SJCRH30 (cell line): Measurements from ENCODE around the gene ATF7. TPM values are rescaled to one million over a fixed set of nuclear protein-coding genes. Genes with fewer than 3 reads are reported as not detected.

Experiments used
- DNase-seq, 2 experiments: peaks; one replicate each; pipeline ENCODE4 v3.0.0-alpha.2; 2015 to 2020
- H3K27ac ChIP-seq: fragments of 250-450 bp; sonication (Bioruptor Pico); 2 replicates; pipeline ENCODE4 v1.5.1; 2020; ENCODE audit warnings: mild to moderate bottlenecking, moderate library complexity
- H3K27me3 ChIP-seq: fragments of 250-450 bp; sonication (Bioruptor Pico); 2 replicates; pipeline ENCODE4 v1.5.1; 2020; ENCODE audit warnings: mild to moderate bottlenecking, moderate library complexity
- H3K36me3 ChIP-seq: fragments of 250-450 bp; sonication (Bioruptor Pico); 2 replicates; pipeline ENCODE4 v1.5.1; 2020; ENCODE audit warnings: mild to moderate bottlenecking, moderate library complexity
- H3K4me1 ChIP-seq: fragments of 250-450 bp; sonication (Bioruptor Pico); 2 replicates; pipeline ENCODE4 v1.5.1; 2020; ENCODE audit warnings: mild to moderate bottlenecking, moderate library complexity
- H3K4me3 ChIP-seq: fragments of 250-450 bp; sonication (Bioruptor Pico); 2 replicates; pipeline ENCODE4 v1.5.1; 2020; ENCODE audit warnings: mild to moderate bottlenecking, moderate library complexity
- H3K9me3 ChIP-seq: fragments of 250-450 bp; sonication (Bioruptor Pico); replicated peaks from 2 replicates; pipeline ENCODE4 v1.5.1; 2020; ENCODE audit warnings: mild to moderate bottlenecking, moderate library complexity
- total RNA-seq: library from RNA; depleted of rRNA; stranded (reverse); fragments of >200 nt; shearing (Covaris generic); gene quantifications from 2 replicates; pipeline ENCODE4 v1.2.3, GENCODE V29; 2014

ATF7 gene
- total RNA-seq, 1 experiment from 2014 or later = 13.3 TPM

DNA sequence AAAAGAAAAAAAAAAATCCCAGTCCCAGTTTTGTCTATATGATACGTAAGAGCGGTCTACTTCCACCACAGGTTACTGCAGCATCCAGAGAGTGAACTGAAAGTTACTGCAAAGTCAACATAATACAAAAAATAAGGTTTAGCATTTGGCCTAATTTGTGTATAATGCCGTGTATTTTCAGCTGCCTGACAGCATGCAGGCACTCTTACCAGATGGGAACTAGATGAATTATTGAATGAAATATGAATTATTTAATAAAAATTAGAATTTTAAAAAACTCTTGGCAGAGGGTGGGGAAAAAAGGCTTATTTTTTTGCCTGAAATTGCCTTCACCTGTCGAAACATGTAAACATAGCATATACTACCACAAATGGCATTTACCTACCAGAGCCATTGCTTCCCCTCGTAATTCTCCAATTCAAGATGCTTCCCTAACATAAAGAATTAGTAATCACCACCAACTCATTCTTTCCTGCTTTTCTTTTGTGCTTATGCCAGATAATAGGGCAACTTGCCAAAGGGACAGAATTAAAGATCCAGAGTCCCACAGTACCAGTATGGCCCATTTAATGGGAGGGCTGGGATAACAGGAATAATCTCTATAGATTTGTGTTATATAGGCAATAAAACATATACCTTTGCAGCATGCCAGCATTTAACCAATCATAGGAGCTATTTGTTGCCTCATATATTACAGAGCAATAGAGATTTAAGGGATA is 31.1 kb downstream of the ATF7 start:
- peaks cover 6% of the 10 kb centered on the region; the same call in 1 of the 2 replicates for H3K36me3 ChIP-seq
- no peak for DNase-seq
- H3K27me3 ChIP-seq = no peaks in the 10 kb centered on the region
- no peak overlapping the region for H3K27ac ChIP-seq
- peaks cover 5% of the 10 kb centered on the region for H3K4me1 ChIP-seq
- H3K9me3 ChIP-seq = no peaks in the 10 kb centered on the region
- no peak overlapping the region for H3K4me3 ChIP-seq

DNA sequence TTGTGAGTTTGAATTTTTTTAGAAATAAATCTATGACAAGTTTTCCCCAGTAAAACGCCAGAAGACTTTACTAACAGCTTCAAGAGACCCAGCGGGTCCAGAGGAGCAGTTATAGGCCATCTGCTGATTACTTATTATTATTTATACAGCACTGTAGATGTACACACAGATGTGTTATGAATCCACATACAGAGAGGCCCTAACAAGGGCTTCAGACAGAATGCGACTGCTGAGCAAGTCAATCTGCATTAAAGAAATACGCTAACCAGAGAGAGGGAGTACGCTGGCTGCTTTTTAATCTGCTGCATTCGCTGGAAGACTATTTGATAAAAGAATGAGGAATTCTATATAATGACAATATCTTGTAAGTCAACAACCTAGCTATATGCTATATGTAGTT is 32.5 kb downstream of the ATF7 start:
- Histone ChIP-seq H3K4me1 (peaks cover 5% of the 10 kb centered on the region), H3K9me3 (no peaks in the 10 kb centered on the region), H3K36me3 (no peaks in the 10 kb centered on the region)

DNA sequence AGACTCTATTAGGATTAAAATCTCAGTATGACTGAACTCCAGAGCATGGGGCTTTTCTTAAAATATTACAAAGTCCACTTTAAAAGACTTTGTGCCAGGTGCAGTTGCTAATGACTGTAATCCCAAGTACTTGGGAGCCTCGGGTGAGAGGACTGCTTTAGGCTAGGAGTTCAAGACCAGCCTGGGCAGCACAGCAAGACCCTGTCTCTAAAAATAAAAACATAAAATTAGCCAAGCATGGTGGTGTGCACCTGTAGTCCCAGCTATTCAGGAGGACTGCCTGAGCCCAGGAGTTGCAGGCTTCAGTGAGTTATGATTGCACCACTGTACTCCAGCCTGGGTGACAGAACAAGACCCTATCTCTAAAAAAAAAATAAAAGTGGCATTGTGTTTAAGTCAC is 33.2 kb downstream of the ATF7 start:
- Histone ChIP-seq H3K9me3 (no peaks in the 10 kb centered on the region), H3K36me3 (no peaks in the 10 kb centered on the region), H3K27me3 (no peaks in the 10 kb centered on the region), H3K27ac (no peak overlapping the region), H3K4me3 (no peak overlapping the region), H3K4me1 (peaks cover 5% of the 10 kb centered on the region)
- no peak for DNase-seq

More for the DNA sequence above, 32.5 kb downstream of the ATF7 start:
- no peak for DNase-seq
- H3K27ac ChIP-seq = no peak overlapping the region
- no peaks in the 10 kb centered on the region for H3K27me3 ChIP-seq
- no peak overlapping the region for H3K4me3 ChIP-seq

DNA sequence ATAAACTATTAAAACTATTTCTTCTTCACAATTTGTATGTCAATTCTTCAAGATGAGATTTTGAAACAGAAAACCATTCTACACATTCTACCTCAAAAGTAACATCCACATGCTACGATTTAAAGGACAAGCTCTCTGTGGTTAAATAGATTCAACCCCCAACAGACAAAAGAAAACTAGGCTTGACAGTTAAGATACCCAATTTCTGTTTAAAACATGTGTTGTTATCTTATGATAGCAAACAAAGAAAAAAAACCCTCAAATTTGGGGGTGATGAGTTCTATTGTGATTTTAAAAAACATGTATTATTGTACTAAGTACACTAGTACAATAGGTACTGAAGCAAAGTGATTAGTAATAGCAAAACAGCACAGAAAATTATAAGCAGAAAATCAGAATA is 33.8 kb downstream of the ATF7 start:
- Histone ChIP-seq H3K4me3 (no peak overlapping the region), H3K9me3 (no peaks in the 10 kb centered on the region), H3K4me1 (peaks cover 5% of the 10 kb centered on the region), H3K36me3 (no peaks in the 10 kb centered on the region), H3K27me3 (no peaks in the 10 kb centered on the region), H3K27ac (no peak overlapping the region)
- DNase-seq = no peak

DNA sequence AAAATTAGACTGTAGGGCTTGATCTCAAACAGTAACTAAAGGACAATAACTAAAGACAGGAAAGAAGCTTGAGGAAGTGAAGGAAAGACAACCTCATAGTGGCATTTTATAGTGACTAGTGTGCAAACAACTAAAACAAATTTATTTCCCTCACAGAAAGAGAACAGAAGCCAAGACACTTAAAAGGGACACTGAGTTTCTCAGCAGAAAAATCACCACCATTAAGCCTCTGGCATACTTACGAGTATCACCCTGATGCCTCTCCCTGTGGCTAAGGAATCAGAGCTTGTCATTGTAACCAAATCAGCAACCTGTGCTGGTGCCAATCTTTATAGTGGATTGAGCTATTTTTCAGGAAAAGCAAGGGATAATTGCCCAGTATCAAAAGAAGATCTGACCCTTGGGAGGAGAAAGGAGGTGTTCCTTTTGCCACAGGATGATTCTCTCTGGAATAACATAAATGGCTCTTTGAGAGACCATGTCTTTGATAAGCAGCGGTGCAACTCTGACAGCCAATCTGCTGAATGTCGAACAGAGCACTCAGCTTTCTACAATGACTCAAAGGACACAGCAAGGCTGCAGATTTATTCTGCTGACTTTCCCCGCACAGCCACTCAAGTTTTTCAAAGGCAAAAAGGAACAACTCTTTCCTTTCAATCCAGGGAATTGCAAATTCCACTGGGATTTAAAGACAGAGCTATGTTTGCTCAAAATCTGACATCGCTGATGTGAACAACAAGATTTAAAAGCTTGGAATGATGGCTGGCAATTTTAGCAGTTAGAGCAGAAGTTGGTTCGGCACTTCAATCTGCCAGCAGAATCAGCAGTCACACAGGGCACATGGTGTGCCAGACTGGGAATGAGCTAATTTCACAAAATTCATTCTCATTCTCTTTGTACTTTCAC is 34.6 kb downstream of the ATF7 start:
- H3K27me3 ChIP-seq = no peaks in the 10 kb centered on the region
- DNase-seq = no peak

DNA sequence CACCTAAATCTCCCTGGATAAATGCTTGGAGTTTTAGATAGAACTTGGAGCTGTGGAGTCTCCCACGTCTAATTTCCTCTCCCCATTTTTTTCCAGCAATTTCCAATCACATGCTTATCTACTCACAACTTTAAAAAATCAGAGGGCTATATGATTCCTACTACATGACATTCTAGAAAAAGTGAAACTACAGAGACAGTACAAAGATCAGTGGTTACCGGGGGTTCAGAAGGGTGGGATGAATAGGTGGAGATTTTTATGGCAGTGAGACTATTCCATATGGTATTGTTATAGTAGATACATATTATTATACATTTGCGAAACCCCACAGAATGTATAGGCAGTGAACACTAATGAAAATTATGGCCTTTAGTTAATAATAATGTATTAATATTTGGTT is 35.5 kb downstream of the ATF7 start:
- H3K27ac ChIP-seq = no peak overlapping the region
- no peak for DNase-seq
- H3K36me3 ChIP-seq = no peaks in the 10 kb centered on the region
- no peak overlapping the region for H3K4me3 ChIP-seq
- H3K9me3 ChIP-seq = no peaks in the 10 kb centered on the region
- H3K27me3 ChIP-seq = no peaks in the 10 kb centered on the region
- no peaks in the 10 kb centered on the region for H3K4me1 ChIP-seq

More for the DNA sequence above, 34.6 kb downstream of the ATF7 start:
- no peak overlapping the region for H3K27ac ChIP-seq
- H3K4me1 ChIP-seq = peaks cover 2% of the 10 kb centered on the region
- no peak overlapping the region for H3K4me3 ChIP-seq
- no peaks in the 10 kb centered on the region for H3K9me3 ChIP-seq
- no peaks in the 10 kb centered on the region for H3K36me3 ChIP-seq

DNA sequence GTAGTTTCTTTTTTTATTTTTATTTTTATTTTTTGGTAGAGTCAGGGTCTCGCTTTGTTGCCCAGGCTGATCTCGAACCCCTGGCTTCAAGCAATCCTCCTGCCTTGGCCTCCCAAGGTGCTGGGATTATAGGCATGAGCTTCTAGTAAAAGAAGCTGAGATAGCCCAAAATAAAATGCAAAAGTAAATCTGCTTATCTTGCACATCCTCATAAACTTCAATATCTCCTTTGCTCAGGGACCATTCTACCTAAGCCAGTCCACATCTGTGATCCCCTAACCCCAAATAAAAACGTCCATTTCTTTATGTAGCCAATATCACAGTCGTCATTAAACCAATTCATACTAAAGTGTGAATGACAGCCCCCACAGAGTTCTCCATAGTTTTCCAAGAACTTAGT is 36.3 kb downstream of the ATF7 start:
- no peak overlapping the region for H3K4me3 ChIP-seq
- no peaks in the 10 kb centered on the region for H3K27me3 ChIP-seq
- H3K27ac ChIP-seq = no peak overlapping the region
- no peaks in the 10 kb centered on the region for H3K9me3 ChIP-seq
- no peaks in the 10 kb centered on the region for H3K4me1 ChIP-seq
- no peak for DNase-seq
- H3K36me3 ChIP-seq = no peaks in the 10 kb centered on the region

DNA sequence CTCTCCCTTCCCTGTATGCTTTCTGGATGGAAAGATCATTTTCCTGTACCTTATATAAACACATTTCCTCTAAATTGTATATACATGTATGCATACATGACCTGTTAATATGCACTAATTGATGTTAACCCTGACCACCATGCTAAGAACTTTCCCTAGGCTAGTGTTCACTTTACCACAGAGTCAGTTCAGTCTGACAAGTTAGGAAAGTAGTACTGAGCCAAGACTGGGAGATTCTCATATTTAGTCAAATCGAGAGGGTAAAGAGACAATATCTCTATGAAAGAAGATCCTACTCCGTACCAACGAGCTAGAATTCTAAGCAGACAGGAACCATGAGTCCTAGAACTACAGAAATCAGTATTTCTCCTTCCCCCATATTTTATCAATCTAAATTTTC is 36.8 kb downstream of the ATF7 start:
- Histone ChIP-seq H3K27me3 (no peaks in the 10 kb centered on the region), H3K4me3 (no peak overlapping the region), H3K27ac (no peak overlapping the region), H3K9me3 (no peaks in the 10 kb centered on the region), H3K4me1 (no peaks in the 10 kb centered on the region), H3K36me3 (no peaks in the 10 kb centered on the region)
- DNase-seq = no peak

DNA sequence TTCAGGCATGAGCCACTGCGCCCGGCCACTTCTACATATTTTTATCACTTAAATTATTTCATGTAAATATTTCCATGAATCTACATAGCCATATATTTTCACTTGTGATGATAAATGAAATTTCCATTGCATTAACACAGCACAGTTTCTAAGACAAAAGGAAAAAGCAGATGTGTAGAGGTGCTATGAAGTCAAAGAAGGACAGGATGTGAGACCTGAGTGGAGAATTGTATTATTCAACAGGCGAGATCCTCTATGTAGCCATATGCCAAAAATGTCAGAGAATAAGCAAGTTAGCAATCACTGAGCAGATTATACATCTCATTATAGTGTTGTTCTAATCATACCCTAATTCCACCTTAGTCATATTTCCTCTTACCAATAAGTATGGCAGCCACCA is 38.1 kb downstream of the ATF7 start:
- DNase-seq = no peak
- Histone ChIP-seq H3K4me1 (no peaks in the 10 kb centered on the region), H3K36me3 (no peaks in the 10 kb centered on the region), H3K4me3 (no peak overlapping the region), H3K27ac (no peak overlapping the region), H3K9me3 (no peaks in the 10 kb centered on the region), H3K27me3 (no peaks in the 10 kb centered on the region)

DNA sequence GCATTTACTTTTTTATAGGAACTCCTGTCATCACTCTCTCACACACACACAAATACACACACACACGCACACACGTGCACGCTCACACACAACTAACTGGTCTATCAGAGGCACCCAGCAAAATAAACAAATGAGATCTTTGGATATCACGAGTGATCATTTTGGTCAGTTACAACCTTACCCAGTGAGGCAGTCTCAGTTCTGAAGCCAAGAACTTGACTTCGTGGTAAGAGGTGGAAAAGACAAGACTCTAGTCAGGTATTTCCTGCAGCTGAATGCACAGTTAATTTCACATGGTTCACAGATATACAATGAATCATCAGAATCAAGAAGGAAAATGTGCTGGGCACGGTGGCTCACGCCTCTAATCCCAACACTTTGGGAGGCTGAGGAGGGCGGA is 39.4 kb downstream of the ATF7 start:
- no peaks in the 10 kb centered on the region for H3K9me3 ChIP-seq
- H3K36me3 ChIP-seq = no peaks in the 10 kb centered on the region
- no peak for DNase-seq

DNA sequence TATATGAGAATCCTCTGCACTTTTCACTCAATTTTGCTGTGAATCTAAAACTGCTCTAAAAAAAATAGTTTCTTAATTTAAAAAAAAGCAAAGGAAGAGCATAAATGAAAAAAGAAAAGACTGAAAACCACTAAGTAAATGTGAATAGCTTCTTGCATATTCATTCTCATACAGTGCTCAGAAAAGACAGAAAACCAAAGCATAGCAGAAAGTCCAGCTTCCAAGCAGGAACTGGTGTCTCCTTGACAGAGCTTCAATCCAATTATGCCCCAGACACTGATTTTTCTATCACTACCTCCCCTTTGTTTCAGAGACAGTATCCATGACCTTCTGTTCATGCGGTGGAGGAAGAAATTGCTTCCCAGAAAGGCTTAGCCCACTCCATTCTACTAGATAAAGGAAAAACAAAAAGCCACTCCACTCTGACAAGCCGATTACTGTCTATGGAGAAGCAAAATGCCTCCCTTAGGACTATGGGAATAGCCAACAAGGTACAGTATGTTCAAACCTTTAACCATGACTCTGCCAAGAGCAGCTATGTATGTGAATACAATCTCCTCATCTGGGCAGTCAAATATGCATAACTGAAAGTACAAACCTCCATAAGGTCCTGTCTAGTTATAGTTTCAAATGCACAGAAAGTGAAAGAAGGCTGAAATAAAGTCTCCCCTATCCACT is 40.6 kb downstream of the ATF7 start:
- Histone ChIP-seq H3K27ac (no peak overlapping the region), H3K9me3 (no peaks in the 10 kb centered on the region), H3K27me3 (no peaks in the 10 kb centered on the region), H3K4me1 (no peaks in the 10 kb centered on the region), H3K36me3 (no peaks in the 10 kb centered on the region), H3K4me3 (no peak overlapping the region)
- no peak for DNase-seq

More for the DNA sequence above, 39.4 kb downstream of the ATF7 start:
- H3K27ac ChIP-seq = no peak overlapping the region
- no peak overlapping the region for H3K4me3 ChIP-seq
- H3K4me1 ChIP-seq = no peaks in the 10 kb centered on the region
- no peaks in the 10 kb centered on the region for H3K27me3 ChIP-seq

DNA sequence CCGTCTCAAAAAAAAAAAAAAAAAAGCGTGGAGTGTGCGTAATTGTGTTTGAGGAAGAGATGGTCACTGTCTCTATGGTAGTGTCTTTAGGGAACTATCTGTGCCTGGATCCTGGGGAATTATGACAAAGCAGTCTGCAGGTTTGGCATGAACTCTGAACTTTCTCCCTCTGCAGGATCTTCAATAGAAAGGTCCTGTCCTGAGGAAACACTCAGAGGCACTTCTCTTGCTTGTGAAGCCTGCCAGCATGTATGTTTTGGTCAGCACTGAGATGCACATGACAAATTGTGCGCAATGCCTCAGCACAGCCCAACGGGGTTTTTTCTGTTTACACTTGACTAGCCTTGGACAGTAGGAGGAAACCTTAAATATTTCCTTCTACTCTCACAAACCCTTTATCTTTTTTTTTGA is 46.6 kb downstream of the ATF7 start:
- DNase-seq = no peak
- Histone ChIP-seq H3K27ac (no peak overlapping the region), H3K4me1 (no peaks in the 10 kb centered on the region), H3K27me3 (no peaks in the 10 kb centered on the region), H3K36me3 (no peaks in the 10 kb centered on the region), H3K4me3 (no peak overlapping the region), H3K9me3 (no peaks in the 10 kb centered on the region)

DNA sequence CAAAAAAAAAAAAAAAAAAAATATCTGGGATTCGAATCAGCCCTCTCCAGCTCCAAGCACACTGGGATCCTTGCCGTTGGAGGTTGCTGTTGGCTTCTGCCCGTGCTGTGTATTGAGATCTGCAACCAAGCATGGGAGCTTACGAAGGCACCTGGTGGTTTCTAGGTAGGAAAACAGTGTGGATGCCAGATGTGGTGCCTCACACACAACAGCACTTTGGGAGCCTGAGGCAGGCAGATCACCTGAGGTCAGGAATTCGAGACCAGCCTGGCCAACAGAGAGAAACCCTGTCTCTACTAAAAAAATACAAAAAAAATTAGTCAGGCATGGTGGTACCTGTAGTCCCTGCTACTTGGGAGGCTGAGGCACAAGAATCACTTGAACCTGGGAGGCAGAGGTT is 47.4 kb downstream of the ATF7 start:
- H3K27me3 ChIP-seq = no peaks in the 10 kb centered on the region
- H3K9me3 ChIP-seq = no peaks in the 10 kb centered on the region
- no peaks in the 10 kb centered on the region for H3K36me3 ChIP-seq
- H3K4me3 ChIP-seq = no peak overlapping the region
- H3K4me1 ChIP-seq = no peaks in the 10 kb centered on the region
- no peak for DNase-seq
- H3K27ac ChIP-seq = no peak overlapping the region

DNA sequence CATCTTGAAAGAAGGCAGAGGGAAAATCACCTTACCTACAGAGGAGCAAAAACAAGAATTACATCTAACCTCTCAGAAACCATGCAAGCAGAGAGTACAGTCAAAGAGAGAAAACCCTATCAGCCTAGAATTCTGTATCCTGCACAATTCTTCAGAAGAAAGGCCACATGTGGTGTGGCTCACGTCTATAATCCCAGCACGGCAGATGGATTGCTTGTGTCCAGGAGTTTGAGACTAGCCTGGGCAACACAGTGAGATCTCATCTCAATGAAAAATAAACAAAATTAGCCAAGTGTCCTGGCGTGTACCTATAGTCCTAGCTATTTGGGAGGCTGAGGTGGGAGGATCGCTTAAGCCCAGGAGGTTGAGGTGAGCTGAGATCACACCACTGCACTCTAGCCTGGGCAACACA is 48.2 kb downstream of the ATF7 start:
- DNase-seq = no peak
- H3K4me1 ChIP-seq = no peaks in the 10 kb centered on the region
- H3K27ac ChIP-seq = no peak overlapping the region
- no peaks in the 10 kb centered on the region for H3K9me3 ChIP-seq
- H3K4me3 ChIP-seq = no peak overlapping the region
- no peaks in the 10 kb centered on the region for H3K36me3 ChIP-seq
- H3K27me3 ChIP-seq = no peaks in the 10 kb centered on the region
